SH-SY5Y (cell line): Measurements from ENCODE around the gene METTL15.

Source experiments
- GATA2 ChIP-seq: IDR thresholded peaks from 2 replicates; pipeline ENCODE4 v1.6.1; 2011; ENCODE audit warnings: mild to moderate bottlenecking, low read depth, low read length
- GATA3 ChIP-seq: IDR thresholded peaks from 2 replicates; pipeline ENCODE4 v1.6.1; 2011; ENCODE audit warnings: low read depth, mild to moderate bottlenecking, low read length, moderate library complexity

DNA sequence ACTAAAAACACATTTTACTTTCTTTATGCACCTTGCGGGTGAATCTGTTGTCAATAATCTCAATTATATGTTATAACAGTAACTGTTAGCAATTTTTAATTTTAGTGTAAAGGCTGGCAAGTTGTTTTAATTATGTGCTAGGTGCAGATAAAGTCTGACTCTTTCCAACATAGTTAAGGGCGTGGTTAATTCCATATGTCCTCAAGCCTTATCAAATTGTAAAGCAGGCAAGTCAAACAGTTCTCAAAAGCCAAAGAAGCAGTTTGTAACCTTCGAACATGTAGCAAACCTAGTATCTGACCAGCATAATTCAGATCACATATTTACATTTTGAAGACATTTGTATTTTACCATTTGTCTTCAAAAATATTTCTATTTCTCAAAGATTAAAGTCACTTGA lies 29.2 kb downstream of the METTL15 start:
- TF ChIP-seq GATA3 (no peak), GATA2 (no peak)
